Measurements from ENCODE around the gene TUBGCP3. TPM values are rescaled to one million over a fixed set of nuclear protein-coding genes. Genes with fewer than 3 reads are reported as not detected.

The TUBGCP3 gene
- total RNA-seq, 6 donors from 2014 or later: 27.7 to 50.3 (median 34.9) TPM

DNA sequence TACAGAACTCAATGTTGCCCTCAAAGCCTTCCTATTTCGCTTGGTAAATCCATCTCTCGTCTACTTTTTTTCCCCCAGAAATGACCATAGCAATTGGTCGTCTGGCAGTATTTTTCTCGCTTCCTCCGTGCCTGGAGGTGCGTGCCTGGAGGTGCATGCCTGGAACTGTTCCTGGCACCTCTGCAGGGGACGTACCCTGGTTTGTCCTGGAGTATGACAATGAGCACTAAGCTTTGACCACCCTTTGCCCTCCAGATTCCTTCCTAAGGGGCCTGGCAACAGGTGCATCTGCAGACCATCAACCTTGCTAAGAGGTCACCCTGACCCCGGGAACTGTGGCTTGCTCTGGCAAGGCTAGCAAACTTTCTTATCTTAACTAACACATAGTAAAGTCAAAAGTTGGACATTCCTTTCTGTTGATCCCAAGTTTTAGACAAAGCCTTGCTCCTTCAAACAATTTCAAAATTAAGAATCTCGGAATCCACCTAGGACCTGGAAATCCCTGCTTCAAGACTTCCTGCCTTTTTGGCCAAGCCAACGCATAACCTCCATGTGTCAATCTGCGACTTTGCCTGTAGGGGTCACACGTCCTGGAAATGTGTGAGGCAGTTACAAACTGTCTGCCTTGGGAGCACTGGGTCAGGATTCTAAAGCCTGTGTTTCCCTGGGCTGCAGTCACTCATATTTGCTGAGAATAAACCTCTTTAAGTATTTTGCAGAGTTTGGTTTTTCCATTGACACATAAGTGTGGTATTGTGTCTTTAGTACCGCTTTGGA, 28.8 kb upstream of the TUBGCP3 start:
- WGBS, 2 donors: 57 to 60% methylated on average over 13 of the region's 13 CpGs
- TF ChIP-seq POLR2AphosphoS5 (IDR thresholded peaks at IDR 0.05) (no peak), EP300 (IDR thresholded peaks at IDR 0.05) (no peak), POLR2A (IDR thresholded peaks at IDR 0.05) (no peak)
- TF ChIP-seq, protein P1, sequence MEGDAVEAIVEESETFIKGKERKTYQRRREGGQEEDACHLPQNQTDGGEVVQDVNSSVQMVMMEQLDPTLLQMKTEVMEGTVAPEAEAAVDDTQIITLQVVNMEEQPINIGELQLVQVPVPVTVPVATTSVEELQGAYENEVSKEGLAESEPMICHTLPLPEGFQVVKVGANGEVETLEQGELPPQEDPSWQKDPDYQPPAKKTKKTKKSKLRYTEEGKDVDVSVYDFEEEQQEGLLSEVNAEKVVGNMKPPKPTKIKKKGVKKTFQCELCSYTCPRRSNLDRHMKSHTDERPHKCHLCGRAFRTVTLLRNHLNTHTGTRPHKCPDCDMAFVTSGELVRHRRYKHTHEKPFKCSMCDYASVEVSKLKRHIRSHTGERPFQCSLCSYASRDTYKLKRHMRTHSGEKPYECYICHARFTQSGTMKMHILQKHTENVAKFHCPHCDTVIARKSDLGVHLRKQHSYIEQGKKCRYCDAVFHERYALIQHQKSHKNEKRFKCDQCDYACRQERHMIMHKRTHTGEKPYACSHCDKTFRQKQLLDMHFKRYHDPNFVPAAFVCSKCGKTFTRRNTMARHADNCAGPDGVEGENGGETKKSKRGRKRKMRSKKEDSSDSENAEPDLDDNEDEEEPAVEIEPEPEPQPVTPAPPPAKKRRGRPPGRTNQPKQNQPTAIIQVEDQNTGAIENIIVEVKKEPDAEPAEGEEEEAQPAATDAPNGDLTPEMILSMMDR (IDR thresholded peaks at IDR 0.05): peak; percentile 37 to 60 (median 41)
- no peaks in the 10 kb centered on the region for H3K4me1 ChIP-seq
- no peaks in the 10 kb centered on the region for H3K27me3 ChIP-seq
- H3K36me3 ChIP-seq: no peaks in the 10 kb centered on the region
- DNase-seq (peak in 1 of 2 donors; percentile 39), ATAC-seq (ENCODE audit: low FRiP score in 2 of 2) (peak in 1 of 2 donors; percentile 68)
- no peak overlapping the region for H3K4me3 ChIP-seq
- no peaks in the 10 kb centered on the region for H3K9me3 ChIP-seq
- H3K27ac ChIP-seq: no peak overlapping the region

GRCh38 chr13:112615391-112615790, 27.4 kb upstream of the TUBGCP3 start:
- DNase-seq (no peak), ATAC-seq (ENCODE audit: low FRiP score in 2 of 2) (no peak)
- Histone ChIP-seq H3K27me3 (no peaks in the 10 kb centered on the region), H3K4me3 (no peak overlapping the region), H3K4me1 (no peaks in the 10 kb centered on the region), H3K9me3 (no peaks in the 10 kb centered on the region), H3K27ac (no peak overlapping the region), H3K36me3 (no peaks in the 10 kb centered on the region)
- WGBS, 2 donors: 75 to 87% methylated on average over 8 of the region's 8 CpGs
- TF ChIP-seq POLR2A (IDR thresholded peaks at IDR 0.05) (no peak), EP300 (IDR thresholded peaks at IDR 0.05) (no peak), POLR2AphosphoS5 (IDR thresholded peaks at IDR 0.05) (no peak)
- TF ChIP-seq, protein P1 (IDR thresholded peaks at IDR 0.05): no peak

DNA sequence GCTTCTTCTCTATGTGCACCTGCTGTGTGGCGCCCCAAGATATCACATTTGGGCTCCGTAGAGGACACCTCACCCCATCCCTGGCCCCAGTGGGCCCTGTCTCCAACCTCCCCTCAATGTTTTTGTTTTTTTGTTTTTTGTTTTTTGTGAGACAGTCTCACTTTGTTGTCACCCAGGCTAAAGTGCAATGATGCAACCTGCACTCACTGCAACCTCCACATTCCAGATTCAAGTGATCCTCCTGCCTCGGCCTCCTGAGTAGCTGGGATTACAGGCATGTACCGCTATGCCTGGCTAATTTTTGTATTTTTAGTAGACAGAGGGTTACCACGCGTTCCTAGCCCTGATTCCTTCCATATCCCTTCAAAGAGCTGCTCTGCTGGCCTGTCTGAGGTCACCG, 26.9 kb upstream of the TUBGCP3 start:
- 91% methylated on average over 7 of the region's 7 CpGs for WGBS, 2 donors
- H3K27ac ChIP-seq: no peak overlapping the region

GRCh38 chr13:112608212-112608611, 20.3 kb upstream of the TUBGCP3 start:
- WGBS, 2 donors: 94 to 98% methylated on average over 2 of the region's 2 CpGs
- Histone ChIP-seq H3K4me3 (no peak overlapping the region), H3K27ac (no peak overlapping the region), H3K36me3 (no peaks in the 10 kb centered on the region), H3K4me1 (peaks cover 0 to 12% (median 2%) of the 10 kb centered on the region in 4 donors), H3K27me3 (no peaks in the 10 kb centered on the region), H3K9me3 (no peaks in the 10 kb centered on the region)
- DNase-seq (no peak), ATAC-seq (ENCODE audit: low FRiP score in 2 of 2) (no peak)
- TF ChIP-seq POLR2A (IDR thresholded peaks at IDR 0.05) (no peak), POLR2AphosphoS5 (IDR thresholded peaks at IDR 0.05) (no peak), EP300 (IDR thresholded peaks at IDR 0.05) (no peak)
- TF ChIP-seq, protein P1 (IDR thresholded peaks at IDR 0.05): no peak

More for the DNA sequence above, 26.9 kb upstream of the TUBGCP3 start:
- H3K4me1 ChIP-seq: no peaks in the 10 kb centered on the region
- DNase-seq (no peak), ATAC-seq (ENCODE audit: low FRiP score in 2 of 2) (no peak)
- H3K27me3 ChIP-seq: no peaks in the 10 kb centered on the region
- no peak overlapping the region for H3K4me3 ChIP-seq
- no peaks in the 10 kb centered on the region for H3K9me3 ChIP-seq
- TF ChIP-seq, protein P1 (IDR thresholded peaks at IDR 0.05): no peak
- TF ChIP-seq POLR2AphosphoS5 (IDR thresholded peaks at IDR 0.05) (no peak), POLR2A (IDR thresholded peaks at IDR 0.05) (no peak), EP300 (IDR thresholded peaks at IDR 0.05) (no peak)
- no peaks in the 10 kb centered on the region for H3K36me3 ChIP-seq

All from upper lobe of left lung (tissue), 6 donors.